ENCODE results near the gene L3HYPDH.
A peak's percentile ranks its signal among the peaks of the same experiment; 100 is the strongest.

L3HYPDH gene

GRCh38 chr14:59511916-59512575 lies 27.8 kb upstream of the L3HYPDH start:
- TF ChIP-seq CTCF (IDR thresholded peaks at IDR 0.05; ENCODE audit: low read depth, low read length) = peak; percentile 78
- no peak overlapping the region for H3K4me3 ChIP-seq (ENCODE audit: low read depth, low read length)
- in situ Hi-C loops (cut with HindIII; ENCODE audit: low sequenced_read_pairs) = no loop called here
- no peak for DNase-seq (ENCODE audit: low read depth, low spot score)

- DNase-seq (ENCODE audit: low read depth, low spot score) = no peak
- no peak for TF ChIP-seq CTCF (IDR thresholded peaks at IDR 0.05; ENCODE audit: low read depth, low read length)
- H3K4me3 ChIP-seq (ENCODE audit: low read depth, low read length) = no peak overlapping the region
- in situ Hi-C loops (cut with HindIII; ENCODE audit: low sequenced_read_pairs) = no loop called here
Measured at GRCh38 chr14:59510966-59511365, 26.8 kb upstream of the L3HYPDH start.

GRCh38 chr14:59510001-59510400 lies 25.8 kb upstream of the L3HYPDH start:
- TF ChIP-seq CTCF (IDR thresholded peaks at IDR 0.05; ENCODE audit: low read depth, low read length) = no peak
- no peak overlapping the region for H3K4me3 ChIP-seq (ENCODE audit: low read depth, low read length)
- in situ Hi-C loops (cut with HindIII; ENCODE audit: low sequenced_read_pairs) = no loop called here
- no peak for DNase-seq (ENCODE audit: low read depth, low spot score)

GRCh38 chr14:59509101-59509500 lies 24.9 kb upstream of the L3HYPDH start:
- in situ Hi-C loops (cut with HindIII; ENCODE audit: low sequenced_read_pairs) = no loop called here
- no peak overlapping the region for H3K4me3 ChIP-seq (ENCODE audit: low read depth, low read length)
- DNase-seq (ENCODE audit: low read depth, low spot score) = no peak
- TF ChIP-seq CTCF (IDR thresholded peaks at IDR 0.05; ENCODE audit: low read depth, low read length) = no peak

- no peak for DNase-seq (ENCODE audit: low read depth, low spot score)
- no peak overlapping the region for H3K4me3 ChIP-seq (ENCODE audit: low read depth, low read length)
- in situ Hi-C loops (cut with HindIII; ENCODE audit: low sequenced_read_pairs) = no loop called here
- no peak for TF ChIP-seq CTCF (IDR thresholded peaks at IDR 0.05; ENCODE audit: low read depth, low read length)
Measured at GRCh38 chr14:59507752-59508103, 23.5 kb upstream of the L3HYPDH start.

- peak; percentile 56 for DNase-seq (ENCODE audit: low read depth, low spot score)
- in situ Hi-C loops (cut with HindIII; ENCODE audit: low sequenced_read_pairs) = no loop called here
- H3K4me3 ChIP-seq (ENCODE audit: low read depth, low read length) = no peak overlapping the region
- peak; percentile 99 for TF ChIP-seq CTCF (IDR thresholded peaks at IDR 0.05; ENCODE audit: low read depth, low read length)
Measured at GRCh38 chr14:59507063-59507751, 23.0 kb upstream of the L3HYPDH start.
